ENCODE measurements around the gene RIT2.

The RIT2 gene

DNA sequence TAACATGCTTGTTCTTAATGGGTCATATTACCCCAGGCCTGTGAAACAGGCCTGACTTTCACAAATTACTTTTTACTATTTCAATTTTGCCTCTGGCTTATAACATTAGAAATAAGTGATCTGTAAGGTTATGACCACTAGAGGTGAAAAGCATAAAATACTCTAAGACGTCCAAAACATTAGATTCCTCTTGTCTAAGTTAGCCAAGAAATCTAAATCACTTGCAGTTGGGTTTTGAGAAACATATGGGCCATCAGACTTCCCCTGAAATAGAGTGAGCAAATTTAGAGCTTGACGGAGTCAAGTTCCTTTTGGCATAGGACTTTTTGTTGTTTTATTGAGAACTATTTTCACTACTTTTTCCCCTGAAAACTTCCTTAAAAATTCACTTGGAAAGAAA is 32.7 kb upstream of the RIT2 start:
- TF ChIP-seq, protein P1, sequence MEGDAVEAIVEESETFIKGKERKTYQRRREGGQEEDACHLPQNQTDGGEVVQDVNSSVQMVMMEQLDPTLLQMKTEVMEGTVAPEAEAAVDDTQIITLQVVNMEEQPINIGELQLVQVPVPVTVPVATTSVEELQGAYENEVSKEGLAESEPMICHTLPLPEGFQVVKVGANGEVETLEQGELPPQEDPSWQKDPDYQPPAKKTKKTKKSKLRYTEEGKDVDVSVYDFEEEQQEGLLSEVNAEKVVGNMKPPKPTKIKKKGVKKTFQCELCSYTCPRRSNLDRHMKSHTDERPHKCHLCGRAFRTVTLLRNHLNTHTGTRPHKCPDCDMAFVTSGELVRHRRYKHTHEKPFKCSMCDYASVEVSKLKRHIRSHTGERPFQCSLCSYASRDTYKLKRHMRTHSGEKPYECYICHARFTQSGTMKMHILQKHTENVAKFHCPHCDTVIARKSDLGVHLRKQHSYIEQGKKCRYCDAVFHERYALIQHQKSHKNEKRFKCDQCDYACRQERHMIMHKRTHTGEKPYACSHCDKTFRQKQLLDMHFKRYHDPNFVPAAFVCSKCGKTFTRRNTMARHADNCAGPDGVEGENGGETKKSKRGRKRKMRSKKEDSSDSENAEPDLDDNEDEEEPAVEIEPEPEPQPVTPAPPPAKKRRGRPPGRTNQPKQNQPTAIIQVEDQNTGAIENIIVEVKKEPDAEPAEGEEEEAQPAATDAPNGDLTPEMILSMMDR (conservative IDR thresholded peaks at IDR 0.05; ENCODE audit: low read length) = no peak
- no peak for DNase-seq (ENCODE audit: low read depth)
- H3K4me3 ChIP-seq (ENCODE audit: low read length) = no peak overlapping the region

DNA sequence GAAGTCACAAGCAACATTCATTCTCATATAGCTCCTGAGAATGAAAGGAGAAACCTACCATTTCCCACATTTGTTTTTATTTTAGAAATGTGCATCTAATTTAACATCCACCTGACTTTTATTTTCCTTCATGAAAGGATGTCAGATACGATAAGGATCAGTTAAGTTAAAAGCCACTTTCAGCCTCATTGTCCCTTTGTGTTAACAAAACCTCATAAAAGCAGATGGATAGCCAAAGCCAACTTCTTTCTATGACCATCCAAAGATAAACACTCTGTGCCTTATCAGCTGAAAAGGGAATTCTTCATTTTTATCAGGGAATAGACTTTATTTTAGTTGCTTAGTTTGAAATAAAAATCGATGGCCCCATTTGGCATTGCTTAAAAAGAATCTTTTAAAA is 25.7 kb upstream of the RIT2 start:
- no peak overlapping the region for H3K4me3 ChIP-seq (ENCODE audit: low read length)
- TF ChIP-seq, protein P1 (conservative IDR thresholded peaks at IDR 0.05; ENCODE audit: low read length) = no peak
- DNase-seq (ENCODE audit: low read depth) = no peak

- DNase-seq (ENCODE audit: low read depth) = no peak
- H3K4me3 ChIP-seq (ENCODE audit: low read length) = no peak overlapping the region
- TF ChIP-seq, protein P1 (conservative IDR thresholded peaks at IDR 0.05; ENCODE audit: low read length) = no peak
Measured at GRCh38 chr18:43139288-43139946, 23.9 kb upstream of the RIT2 start.

DNA sequence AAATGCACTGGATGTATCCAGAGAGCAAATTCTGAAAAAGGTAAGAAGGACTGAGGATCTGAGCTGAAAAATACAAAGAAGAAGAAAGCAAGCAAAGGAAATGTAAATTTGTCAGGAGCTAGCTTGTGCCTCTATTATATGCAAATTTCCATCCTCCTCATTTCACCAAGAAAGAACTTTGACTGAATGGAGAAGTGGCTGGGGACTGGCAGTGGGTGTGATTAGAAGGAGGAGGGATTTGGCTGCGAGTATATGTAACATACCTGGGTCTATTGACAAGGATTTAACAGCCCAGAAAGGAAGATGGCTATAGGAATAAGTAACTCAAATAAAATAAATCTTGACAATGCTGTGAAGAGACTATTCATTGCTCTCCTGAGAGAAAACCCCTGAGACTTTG is 19.4 kb upstream of the RIT2 start:
- no peak overlapping the region for H3K4me3 ChIP-seq (ENCODE audit: low read length)
- no peak for DNase-seq (ENCODE audit: low read depth)
- TF ChIP-seq, protein P1 (conservative IDR thresholded peaks at IDR 0.05; ENCODE audit: low read length) = no peak

DNA sequence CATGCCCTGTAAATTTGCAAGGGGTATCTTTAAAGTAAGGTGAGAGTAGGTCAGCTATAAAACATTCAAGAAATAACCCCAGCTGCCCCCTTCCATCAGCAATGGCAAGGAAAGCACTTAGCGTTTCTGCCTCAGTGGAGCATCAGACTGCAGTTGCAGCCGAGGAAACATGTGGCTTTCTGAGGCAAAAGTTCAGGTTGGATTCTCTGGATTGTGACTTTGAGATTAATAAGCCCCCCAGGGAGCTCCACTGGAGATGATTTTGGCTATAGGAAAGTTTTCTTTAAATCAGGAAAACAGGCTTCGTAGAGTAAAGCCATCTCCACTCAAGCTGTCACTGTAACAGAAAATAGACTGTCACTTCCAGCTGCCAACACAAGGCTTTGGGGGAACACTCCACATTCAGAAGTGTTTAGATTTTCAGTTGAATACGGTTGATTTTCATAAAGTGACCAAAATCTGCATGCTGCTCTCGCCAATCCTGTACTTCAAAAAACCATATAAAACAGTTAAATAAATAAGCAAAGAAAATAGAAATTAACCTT is 15.3 kb upstream of the RIT2 start:
- TF ChIP-seq, protein P1 (conservative IDR thresholded peaks at IDR 0.05; ENCODE audit: low read length) = no peak
- DNase-seq (ENCODE audit: low read depth) = no peak
- 0 out of 2 replicates have a peak overlapping the region, but pooled peaks have one; percentile 6 for H3K4me3 ChIP-seq (ENCODE audit: low read length)

DNA sequence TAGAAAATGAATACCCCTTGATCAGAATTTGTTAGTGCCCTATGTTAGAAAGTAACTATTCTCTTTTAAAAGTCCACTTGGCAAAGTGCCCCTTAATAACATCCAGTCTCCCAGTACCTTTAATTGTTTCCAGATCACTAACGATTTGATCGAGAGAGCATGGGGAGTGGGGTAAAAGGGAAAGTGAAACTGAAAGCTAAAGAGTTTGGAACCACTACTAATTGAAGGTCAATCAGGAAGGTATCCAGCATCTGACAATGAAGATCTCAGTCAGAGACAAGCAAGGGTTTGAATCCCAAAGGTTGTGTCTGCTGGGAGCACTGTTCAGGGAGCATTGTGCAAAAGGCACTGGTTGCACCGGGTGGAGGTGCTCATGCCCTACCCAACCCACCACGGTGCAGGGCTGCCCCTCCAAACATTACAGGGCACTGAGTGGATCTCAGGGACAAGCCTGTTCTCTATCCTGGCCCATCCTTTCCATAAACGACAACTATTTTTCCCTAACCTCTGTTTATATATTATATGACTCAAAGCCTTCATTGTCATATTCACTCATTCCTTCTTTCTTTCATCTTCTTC is 14.6 kb upstream of the RIT2 start:
- peak; percentile 11 for DNase-seq (ENCODE audit: low read depth)
- TF ChIP-seq, protein P1 (conservative IDR thresholded peaks at IDR 0.05; ENCODE audit: low read length) = no peak
- H3K4me3 ChIP-seq (ENCODE audit: low read length) = peak overlapping the region; percentile 60

DNA sequence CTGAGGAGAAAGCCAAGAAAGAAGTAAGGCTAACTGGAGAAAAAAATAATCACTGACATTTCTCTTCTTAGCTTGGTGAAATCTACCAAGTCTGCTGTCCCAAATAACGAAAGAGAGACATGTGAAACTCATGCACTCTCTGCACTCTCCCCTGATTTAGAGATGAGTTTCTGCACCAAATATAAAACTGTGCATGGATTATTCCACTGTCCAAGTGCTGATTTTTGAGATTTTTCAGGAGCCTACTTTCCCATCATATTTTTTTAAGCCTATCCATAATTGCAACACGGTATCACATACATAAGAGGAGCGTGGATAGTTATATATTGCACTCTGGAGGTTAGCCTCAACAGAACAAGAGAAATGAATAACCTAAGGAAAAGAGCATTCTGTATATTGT is 10.0 kb upstream of the RIT2 start:
- TF ChIP-seq, protein P1 (conservative IDR thresholded peaks at IDR 0.05; ENCODE audit: low read length) = no peak
- H3K4me3 ChIP-seq (ENCODE audit: low read length) = no peak overlapping the region
- DNase-seq (ENCODE audit: low read depth) = no peak

All from AG10803 (cell line).